Lower leg skin (tissue), 4 donors: ENCODE measurements around the gene FGF12. TPM values are rescaled to one million over a fixed set of nuclear protein-coding genes. Genes with fewer than 3 reads are reported as not detected.

ENCODE experiments used
- DNase-seq, 2 donors: peaks; one replicate each; pipeline ENCODE4 v3.0.0-alpha.2; 2019; ENCODE audit warnings: low spot score in 2 of 2
- H3K4me3 ChIP-seq: fragments of 200-600 bp; sonication (generic); 2 replicates; pipeline ENCODE4 v1.5.1; 2017; ENCODE audit warnings: mild to moderate bottlenecking, low read depth; ENCODE audit not compliant: poor library complexity, severe bottlenecking
- CTCF ChIP-seq, 3 donors: fragments of 450-650 bp; IDR thresholded peaks; one replicate each; pipeline ENCODE4 v1.5.1; 2016; ENCODE audit warnings: antibody characterized with exemption in 3 of 3, mild to moderate bottlenecking in 3 of 3, moderate library complexity in 2 of 3
- POLR2A ChIP-seq, 2 donors: fragments of 450-650 bp; IDR thresholded peaks; one replicate each; pipeline ENCODE4 v1.6.1; 2016 to 2017; ENCODE audit warnings: antibody characterized with exemption in 2 of 2, mild to moderate bottlenecking in 1 of 2, moderate library complexity in 1 of 2
- WGBS, 2 donors: methylation state at CpG; one replicate each; pipeline ENCODE4 v1.1.5; 2018; 5-methylcytosine and 5-hydroxymethylcytosine counted together
- intact Hi-C: fragments of 100-400 bp; cut with DNase I; formaldehyde crosslinking; loops from one replicate; pipeline ENCODE4 v1.15.0; 2023; ENCODE audit warnings: low total_unique reads
- total RNA-seq, 4 donors: library from RNA; depleted of rRNA; stranded (reverse); fragments of >200 nt; gene quantifications; one replicate each; pipeline ENCODE4 v1.1.0, GENCODE V29; 2016

The FGF12 gene
- total RNA-seq, 4 donors from 2014 or later: 0.05 to 0.45 (median 0.19) TPM; not detected in 1

- TF ChIP-seq POLR2A (IDR thresholded peaks at IDR 0.05) (no peak), CTCF (IDR thresholded peaks at IDR 0.05) (no peak)
- no peak overlapping the region for H3K4me3 ChIP-seq
- WGBS, 2 donors: 95% methylated on average over 5 of the region's 5 CpGs
- intact Hi-C loops: no loop called here
- no peak for DNase-seq
Measured at GRCh38 chr3:192260116-192261010, 467.0 kb downstream of the FGF12 start.

GRCh38 chr3:192259661-192260060 lies 467.7 kb downstream of the FGF12 start:
- WGBS, 2 donors: 54 to 57% methylated on average over 3 of the region's 3 CpGs
- intact Hi-C loops: no loop called here

GRCh38 chr3:192258721-192259120 lies 468.6 kb downstream of the FGF12 start:
- TF ChIP-seq CTCF (IDR thresholded peaks at IDR 0.05) (no peak), POLR2A (IDR thresholded peaks at IDR 0.05) (no peak)
- no peak overlapping the region for H3K4me3 ChIP-seq
- DNase-seq: no peak
- 61 to 62% methylated on average over 6 of the region's 6 CpGs for WGBS, 2 donors
- intact Hi-C loops: no loop called here

More at GRCh38 chr3:192259661-192260060, 467.7 kb downstream of the FGF12 start:
- DNase-seq: no peak
- H3K4me3 ChIP-seq: peak overlapping the region; percentile 6
- no peak for TF ChIP-seq POLR2A (IDR thresholded peaks at IDR 0.05)
- TF ChIP-seq CTCF (IDR thresholded peaks at IDR 0.05): no peak

DNA sequence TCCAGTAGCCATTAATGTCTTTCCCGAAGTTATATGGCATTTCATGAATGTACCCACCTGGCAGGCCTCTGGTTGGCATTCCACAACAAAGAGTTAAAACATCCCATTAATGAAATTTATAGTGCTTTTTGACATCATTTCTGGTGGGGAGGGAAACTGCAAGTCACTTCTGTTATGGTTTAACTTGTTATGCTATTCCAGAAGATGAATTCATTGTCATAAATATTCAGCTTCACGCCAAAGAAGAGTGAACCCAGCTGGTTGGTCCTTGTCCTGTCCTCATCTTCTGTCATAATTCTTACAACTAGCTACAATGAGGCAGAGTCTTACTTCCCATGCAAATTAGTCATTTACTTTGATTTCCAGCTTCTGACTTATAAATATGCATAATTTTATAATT lies 471.5 kb downstream of the FGF12 start:
- no peak for DNase-seq
- intact Hi-C loops: no loop called here
- no peak overlapping the region for H3K4me3 ChIP-seq
- WGBS, 2 donors: 40 to 55% methylated on average over 2 of the region's 2 CpGs
- TF ChIP-seq CTCF (IDR thresholded peaks at IDR 0.05) (no peak), POLR2A (IDR thresholded peaks at IDR 0.05) (no peak)

GRCh38 chr3:192253138-192253887 lies 474.0 kb downstream of the FGF12 start:
- no peak for DNase-seq
- TF ChIP-seq CTCF (IDR thresholded peaks at IDR 0.05) (no peak), POLR2A (IDR thresholded peaks at IDR 0.05) (no peak)
- intact Hi-C loops: no loop called here
- no peak overlapping the region for H3K4me3 ChIP-seq
- 27 to 37% methylated on average over 3 of the region's 3 CpGs for WGBS, 2 donors
